Ramos (cell line): Measurements from ENCODE around the gene AGBL4.

Source experiments
- in situ Hi-C: fragments of 300-500 bp; cut with MboI; formaldehyde crosslinking; loops from one replicate; pipeline ENCODE4 v1.14.3; 2022; ENCODE audit warnings: low sequenced_read_pairs; ENCODE audit not compliant: unreplicated experiment

Gene AGBL4

DNA sequence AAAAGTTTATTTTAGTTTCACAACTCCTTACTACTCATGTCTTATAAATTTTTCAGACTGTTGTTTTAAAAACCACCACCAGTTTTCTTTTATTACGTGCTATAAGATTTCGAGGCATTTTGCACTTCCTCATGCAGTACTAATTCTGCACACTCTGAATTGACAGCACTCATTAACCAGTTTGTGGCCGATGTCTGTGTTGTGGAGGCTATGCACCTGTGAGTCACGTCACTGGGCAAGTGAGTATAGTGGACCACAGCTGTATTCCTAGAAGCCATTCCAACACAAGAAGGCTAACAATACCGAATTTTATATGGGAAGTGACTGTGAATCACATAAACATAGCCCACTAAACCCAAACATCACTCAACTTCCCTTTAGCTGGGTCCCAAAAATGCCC, 1530.7 kb downstream of the AGBL4 start:
- in situ Hi-C loops = loop anchor here (25.0 kb wide), 1 partner anchor 381 kb away; no protein-coding TSS in a partner anchor

DNA sequence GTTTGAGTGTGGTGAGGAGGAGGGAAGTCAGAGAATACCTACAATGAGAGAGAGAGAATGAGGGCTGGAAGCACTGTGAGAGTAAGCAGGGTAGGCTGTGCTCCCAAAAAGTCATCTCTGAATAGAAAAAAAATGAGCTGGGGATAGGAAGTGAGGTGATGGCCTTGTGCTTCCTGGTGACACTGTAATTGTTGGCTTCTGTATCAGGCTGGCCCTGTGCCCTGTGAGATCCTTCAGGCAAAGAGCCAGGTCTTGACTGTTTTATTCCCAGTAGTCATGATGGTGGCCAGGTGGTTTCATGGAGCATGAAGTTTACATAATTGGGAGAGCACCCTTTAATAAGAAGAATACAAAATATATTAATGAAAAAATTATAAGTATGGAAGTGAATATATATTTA, 1531.4 kb downstream of the AGBL4 start:
- in situ Hi-C loops = loop anchor here (25.0 kb wide), 1 partner anchor 380 kb away; no protein-coding TSS in a partner anchor

- in situ Hi-C loops = loop anchor here (25.0 kb wide), 1 partner anchor 376 kb away; no protein-coding TSS in a partner anchor
These were observed 1535.0 kb downstream of the AGBL4 start for GRCh38 chr1:48488721-48489120.
